LNCAP (cell line): Measurements from ENCODE around the gene RIMS3.

ENCODE experiments used
- TF ChIP-seq, protein P1 (sequence below): fragments of 450-650 bp; IDR thresholded peaks from 2 replicates; pipeline ENCODE4 v1.5.1; 2017; ENCODE audit warnings: mild to moderate bottlenecking

Gene RIMS3

DNA sequence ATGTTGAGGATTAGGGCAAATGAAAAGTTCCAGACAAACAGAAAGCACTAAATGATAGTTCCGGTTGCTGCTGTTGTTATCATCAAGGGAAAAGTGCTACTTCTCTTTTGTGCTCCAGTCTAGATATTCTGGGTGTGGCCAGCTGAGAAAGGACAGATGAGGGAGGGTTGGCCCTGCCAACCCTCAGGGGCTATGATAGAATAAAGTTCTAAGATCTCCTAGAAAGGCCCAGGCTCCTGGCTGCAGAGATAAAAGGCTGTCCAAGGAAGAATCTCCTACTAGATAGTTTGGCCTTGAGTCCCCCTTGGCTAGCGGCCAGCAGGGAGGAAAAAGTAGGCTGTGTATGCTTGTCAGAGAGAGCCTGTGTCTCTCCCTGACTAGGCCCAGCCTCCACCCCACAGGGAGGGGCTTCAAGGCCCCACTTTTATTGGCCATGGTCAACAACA is 31.5 kb downstream of the RIMS3 start:
- TF ChIP-seq, protein P1, sequence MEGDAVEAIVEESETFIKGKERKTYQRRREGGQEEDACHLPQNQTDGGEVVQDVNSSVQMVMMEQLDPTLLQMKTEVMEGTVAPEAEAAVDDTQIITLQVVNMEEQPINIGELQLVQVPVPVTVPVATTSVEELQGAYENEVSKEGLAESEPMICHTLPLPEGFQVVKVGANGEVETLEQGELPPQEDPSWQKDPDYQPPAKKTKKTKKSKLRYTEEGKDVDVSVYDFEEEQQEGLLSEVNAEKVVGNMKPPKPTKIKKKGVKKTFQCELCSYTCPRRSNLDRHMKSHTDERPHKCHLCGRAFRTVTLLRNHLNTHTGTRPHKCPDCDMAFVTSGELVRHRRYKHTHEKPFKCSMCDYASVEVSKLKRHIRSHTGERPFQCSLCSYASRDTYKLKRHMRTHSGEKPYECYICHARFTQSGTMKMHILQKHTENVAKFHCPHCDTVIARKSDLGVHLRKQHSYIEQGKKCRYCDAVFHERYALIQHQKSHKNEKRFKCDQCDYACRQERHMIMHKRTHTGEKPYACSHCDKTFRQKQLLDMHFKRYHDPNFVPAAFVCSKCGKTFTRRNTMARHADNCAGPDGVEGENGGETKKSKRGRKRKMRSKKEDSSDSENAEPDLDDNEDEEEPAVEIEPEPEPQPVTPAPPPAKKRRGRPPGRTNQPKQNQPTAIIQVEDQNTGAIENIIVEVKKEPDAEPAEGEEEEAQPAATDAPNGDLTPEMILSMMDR: no peak

DNA sequence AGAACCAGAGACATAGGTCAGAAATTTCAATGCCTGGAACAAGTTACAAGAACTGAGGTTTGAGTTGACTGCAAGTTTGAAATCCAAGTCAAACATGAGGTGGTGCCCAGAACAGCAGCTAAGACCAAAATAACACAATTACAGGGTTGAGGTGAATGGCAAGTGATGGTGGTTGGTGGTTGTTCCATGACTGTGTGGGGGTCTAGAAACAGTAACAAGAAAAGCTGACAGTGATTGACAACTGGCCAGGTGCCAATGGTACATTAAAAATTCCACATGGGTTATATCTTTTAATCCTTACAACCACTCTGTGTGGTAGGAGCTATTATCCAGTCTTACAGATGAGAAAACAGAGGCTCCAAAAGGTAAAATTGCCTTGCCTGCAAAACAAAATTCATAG is 32.0 kb downstream of the RIMS3 start:
- TF ChIP-seq, protein P1: no peak

DNA sequence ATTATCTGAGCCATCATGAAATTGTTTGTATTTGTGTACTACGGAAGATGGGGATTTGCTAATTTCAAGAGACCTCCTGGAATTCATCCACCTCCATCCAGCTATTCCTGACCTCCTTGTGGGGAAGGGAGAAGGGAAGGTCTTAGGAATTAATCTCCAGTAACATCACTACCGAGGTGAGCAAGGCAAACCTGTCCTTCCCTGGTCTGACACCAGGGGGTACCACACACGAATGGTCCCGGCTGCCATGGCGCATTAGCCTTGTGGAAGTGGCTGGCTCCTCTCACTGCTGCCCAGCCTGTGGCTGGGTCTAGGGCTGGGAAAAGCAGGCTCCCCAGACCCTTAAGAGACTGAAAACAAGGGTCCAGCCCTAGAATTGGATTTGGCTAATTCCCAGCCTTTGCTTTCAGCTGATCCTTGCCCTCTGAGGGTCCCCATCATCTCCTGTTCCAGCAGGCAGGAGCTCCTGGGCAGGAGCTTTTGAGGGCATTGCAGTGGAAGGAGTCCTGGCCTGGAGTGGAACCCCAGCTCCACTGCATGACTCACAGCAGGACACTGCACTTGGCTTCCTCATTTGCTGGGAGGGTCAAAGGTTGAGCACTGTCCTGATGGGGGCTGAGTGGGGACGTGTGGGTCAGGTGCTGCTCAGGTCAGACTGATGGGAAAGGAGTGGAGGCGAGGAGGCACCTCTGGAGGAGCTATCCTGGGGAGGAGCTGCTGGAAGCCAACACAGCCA is 34.8 kb downstream of the RIMS3 start:
- TF ChIP-seq, protein P1: peak; percentile 50

DNA sequence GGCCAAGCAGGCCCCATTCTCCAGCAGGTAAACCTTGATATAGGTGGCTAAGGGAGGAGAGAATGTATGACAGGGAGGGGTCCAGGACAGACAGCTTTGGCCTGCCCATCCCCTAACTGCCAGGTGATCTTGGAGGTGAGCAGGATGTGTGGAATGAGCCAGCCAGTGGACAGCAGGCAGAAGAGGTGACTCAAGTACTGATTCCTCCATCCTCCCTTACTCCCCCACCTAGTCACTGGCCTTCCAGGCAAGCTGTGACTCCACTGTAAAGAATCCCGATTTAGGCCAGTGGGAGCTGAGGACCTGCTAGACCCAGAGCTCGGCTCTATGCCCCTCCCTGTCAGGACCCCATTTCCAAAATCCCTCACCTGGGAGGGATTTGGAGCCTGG is 36.6 kb downstream of the RIMS3 start:
- TF ChIP-seq, protein P1: no peak

DNA sequence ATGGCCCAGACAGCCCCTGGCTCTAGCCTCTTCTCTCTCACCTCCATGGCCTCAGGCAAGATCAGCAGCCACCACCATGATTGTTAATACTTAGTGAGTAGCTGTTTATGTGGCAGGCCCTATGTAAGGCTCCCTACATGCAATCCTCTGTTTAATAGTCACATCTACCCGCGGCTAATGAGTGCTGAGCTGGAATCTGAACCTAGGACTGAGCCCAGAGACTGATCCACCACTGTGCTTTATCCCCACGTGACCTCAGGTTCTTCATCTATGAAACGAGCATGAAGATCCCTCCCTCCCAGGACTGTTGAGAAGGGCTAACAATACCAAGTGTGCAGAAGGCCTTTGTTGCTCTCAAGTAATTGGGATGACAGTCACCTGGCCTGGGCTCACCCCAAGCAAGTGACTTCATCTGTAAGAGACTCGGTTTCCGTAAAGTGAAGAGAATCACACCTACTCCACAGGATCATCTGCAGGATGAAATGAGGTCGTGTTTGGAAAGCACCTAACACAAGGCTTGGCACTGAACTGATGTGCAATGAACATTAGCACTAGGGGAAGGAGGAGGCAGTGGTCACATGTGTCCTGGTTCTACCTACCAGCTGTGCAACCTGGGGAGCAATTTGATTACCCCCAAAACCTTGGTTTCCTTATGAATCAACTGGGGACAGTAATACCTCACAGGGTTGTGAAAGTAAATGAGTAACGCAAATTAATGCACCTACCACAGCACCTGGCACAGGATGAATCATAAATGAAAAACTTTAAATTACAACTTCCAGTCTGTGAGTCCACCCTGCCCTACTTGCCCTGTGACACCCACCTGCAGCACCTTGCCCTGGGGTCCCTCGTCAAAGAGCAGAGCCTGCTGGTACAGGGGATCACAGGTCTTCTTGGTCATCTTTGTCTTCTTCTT is 37.2 kb downstream of the RIMS3 start:
- TF ChIP-seq, protein P1: no peak

DNA sequence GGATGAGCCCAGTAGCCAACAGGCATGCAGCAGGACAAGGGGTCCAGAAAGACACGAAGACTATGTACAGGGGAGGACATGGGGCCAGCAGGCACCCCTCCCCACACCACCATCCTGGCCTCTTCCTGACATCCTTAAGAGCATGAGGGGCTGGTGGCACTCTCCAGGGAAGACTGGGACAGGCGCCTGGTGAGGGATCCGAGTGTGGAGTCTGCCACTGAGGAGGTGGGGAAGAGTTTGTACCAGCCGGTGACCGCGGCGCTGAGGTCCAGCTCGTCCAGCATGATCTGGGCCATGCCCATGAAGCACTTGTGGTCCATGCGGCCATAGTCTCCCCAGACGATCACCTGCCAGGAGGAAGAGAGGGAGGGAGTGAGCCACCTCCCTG is 39.1 kb downstream of the RIMS3 start:
- TF ChIP-seq, protein P1: no peak

DNA sequence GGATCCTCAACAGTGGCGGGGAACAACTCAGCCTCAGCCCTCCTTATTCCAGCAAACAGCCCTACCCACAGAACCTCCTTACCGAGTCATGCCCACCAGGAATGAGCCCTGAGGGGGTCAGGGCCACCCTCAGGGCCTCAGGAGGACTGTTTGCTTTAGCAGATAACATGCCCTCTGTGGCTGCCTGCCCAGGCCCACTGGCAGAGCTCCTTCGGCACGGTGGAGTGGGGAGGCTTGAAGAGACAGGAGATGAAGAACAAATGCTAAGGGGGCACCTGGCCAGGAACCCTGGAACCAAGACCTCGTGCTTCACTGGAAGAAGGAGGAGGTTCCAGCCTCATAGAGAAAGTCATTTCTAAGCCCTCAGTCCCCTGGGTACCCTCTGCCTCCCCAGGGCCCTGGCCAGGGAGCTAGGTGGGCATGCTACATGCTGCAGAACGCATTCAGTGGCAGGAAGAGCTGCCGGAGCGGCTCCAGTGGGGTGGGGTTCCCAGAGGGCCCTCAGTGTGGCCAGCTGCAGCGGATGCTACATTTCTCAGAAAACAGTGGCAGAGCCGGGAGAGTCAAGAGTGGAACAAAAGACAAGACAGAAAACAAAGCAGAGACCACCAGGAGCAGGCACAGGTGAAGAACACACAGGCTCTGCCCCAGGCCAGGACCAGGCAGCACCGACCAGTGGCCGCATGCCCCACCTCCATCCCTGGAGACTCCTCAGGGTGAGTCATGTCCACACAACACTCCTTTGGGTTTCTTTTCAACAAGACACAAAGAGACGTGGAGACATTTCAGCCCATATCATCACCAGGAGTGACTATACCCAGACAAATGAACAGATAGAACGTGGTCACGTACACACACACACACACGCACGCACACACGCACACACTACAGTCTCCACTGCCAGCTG is 39.8 kb downstream of the RIMS3 start:
- TF ChIP-seq, protein P1: no peak
